Fibroblast of lung (primary cell): Measurements from ENCODE around the gene PRPH.

Experiments used
- EZH2 ChIP-seq: IDR thresholded peaks from 2 replicates; pipeline ENCODE4 v1.5.1; 2012; ENCODE audit warnings: low read length, control low read depth, mild to moderate bottlenecking; ENCODE audit errors: missing control alignments
- TF ChIP-seq, protein P1 (sequence below), 2 donors: IDR thresholded peaks in 1 of 2; conservative IDR thresholded peaks in 1 of 2; 1 replicate in 1 of 2; 2 replicates in 1 of 2; pipeline ENCODE4 v1.5.1; 2011 to 2012; ENCODE audit warnings: low read length in 2 of 2, control low read depth in 1 of 2, inconsistent platforms in 1 of 2, low read depth in 1 of 2, mild to moderate bottlenecking in 1 of 2

DNA sequence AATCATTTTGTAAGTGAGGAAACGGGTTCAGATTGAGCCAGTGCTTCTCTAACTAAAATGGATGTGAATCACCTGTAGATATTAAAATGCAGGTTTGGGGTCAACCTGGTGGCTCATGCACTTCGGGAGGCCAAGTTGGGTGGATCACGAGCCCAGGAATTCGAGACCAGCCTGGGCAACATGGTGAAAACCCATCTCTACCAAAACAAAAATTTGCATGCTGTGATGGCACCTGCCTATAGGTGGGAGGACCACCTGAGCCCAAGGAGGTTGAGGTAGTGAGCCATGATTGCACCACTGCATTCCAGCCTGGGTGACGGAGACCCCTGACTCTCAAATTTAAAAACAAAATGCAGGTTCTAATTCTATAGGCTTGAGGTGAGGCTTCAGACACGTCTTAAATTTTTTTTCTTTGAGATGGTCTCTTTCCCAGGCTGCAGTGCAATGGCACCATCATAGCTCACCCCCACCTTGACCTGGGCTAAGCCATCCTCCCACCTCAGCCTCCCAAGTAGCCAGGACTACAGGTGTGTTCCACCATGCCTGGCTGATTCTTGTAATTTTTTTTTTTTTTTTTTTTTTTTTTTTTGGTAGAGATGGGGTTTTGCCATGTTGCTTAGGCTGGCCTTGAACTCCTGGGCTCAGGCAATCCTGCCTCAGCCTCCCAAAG, 21.1 kb upstream of the PRPH start:
- TF ChIP-seq, protein P1, sequence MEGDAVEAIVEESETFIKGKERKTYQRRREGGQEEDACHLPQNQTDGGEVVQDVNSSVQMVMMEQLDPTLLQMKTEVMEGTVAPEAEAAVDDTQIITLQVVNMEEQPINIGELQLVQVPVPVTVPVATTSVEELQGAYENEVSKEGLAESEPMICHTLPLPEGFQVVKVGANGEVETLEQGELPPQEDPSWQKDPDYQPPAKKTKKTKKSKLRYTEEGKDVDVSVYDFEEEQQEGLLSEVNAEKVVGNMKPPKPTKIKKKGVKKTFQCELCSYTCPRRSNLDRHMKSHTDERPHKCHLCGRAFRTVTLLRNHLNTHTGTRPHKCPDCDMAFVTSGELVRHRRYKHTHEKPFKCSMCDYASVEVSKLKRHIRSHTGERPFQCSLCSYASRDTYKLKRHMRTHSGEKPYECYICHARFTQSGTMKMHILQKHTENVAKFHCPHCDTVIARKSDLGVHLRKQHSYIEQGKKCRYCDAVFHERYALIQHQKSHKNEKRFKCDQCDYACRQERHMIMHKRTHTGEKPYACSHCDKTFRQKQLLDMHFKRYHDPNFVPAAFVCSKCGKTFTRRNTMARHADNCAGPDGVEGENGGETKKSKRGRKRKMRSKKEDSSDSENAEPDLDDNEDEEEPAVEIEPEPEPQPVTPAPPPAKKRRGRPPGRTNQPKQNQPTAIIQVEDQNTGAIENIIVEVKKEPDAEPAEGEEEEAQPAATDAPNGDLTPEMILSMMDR (conservative IDR thresholded peaks at IDR 0.05 in 1 of 2, IDR thresholded peaks at IDR 0.05 in 1 of 2; ENCODE audit: low read depth in 1 of 2, low read length in 2 of 2), result no peak
- no peak for TF ChIP-seq EZH2
